IPS-NIHi7 (cell line): ENCODE measurements around the gene BICD2.

ENCODE experiments used
- DNase-seq: peaks from one replicate; pipeline ENCODE4 v3.0.0; 2012; ENCODE audit warnings: mixed read lengths; ENCODE audit errors: extremely low spot score

Gene BICD2

GRCh38 chr9:92714787-92715487, 49.7 kb downstream of the BICD2 start:
- no peak for DNase-seq

GRCh38 chr9:92714016-92714415, 50.6 kb downstream of the BICD2 start:
- no peak for DNase-seq

GRCh38 chr9:92713528-92713927, 51.1 kb downstream of the BICD2 start:
- no peak for DNase-seq

- DNase-seq: no peak
These were observed 51.9 kb downstream of the BICD2 start for GRCh38 chr9:92712767-92713166.

- no peak for DNase-seq
These were observed 52.8 kb downstream of the BICD2 start for GRCh38 chr9:92711844-92712243.

- no peak for DNase-seq
These were observed 53.5 kb downstream of the BICD2 start for GRCh38 chr9:92711146-92711545.

GRCh38 chr9:92710368-92710767, 54.3 kb downstream of the BICD2 start:
- DNase-seq: no peak

- no peak for DNase-seq
These were observed 54.7 kb downstream of the BICD2 start for GRCh38 chr9:92709954-92710353.

- DNase-seq: no peak
These were observed 55.4 kb downstream of the BICD2 start for GRCh38 chr9:92709240-92709639.

GRCh38 chr9:92707530-92707929, 57.1 kb downstream of the BICD2 start:
- DNase-seq: no peak

- peak; percentile 74 for DNase-seq
These were observed 58.3 kb downstream of the BICD2 start for GRCh38 chr9:92706218-92706940.

- no peak for DNase-seq
These were observed 60.1 kb downstream of the BICD2 start for GRCh38 chr9:92704528-92704927.

GRCh38 chr9:92696619-92697018, 68.0 kb downstream of the BICD2 start:
- DNase-seq: no peak

GRCh38 chr9:92686954-92687353, 77.7 kb downstream of the BICD2 start:
- peak; percentile 41 for DNase-seq

- DNase-seq: no peak
These were observed 79.6 kb downstream of the BICD2 start for GRCh38 chr9:92685022-92685421.

GRCh38 chr9:92682269-92682668, 82.4 kb downstream of the BICD2 start:
- DNase-seq: no peak

- DNase-seq: no peak
These were observed 84.2 kb downstream of the BICD2 start for GRCh38 chr9:92680166-92681119.

- DNase-seq: no peak
These were observed 85.0 kb downstream of the BICD2 start for GRCh38 chr9:92679413-92680165.

- DNase-seq: no peak
These were observed 93.3 kb downstream of the BICD2 start for GRCh38 chr9:92671323-92671722.

GRCh38 chr9:92669890-92670708, 94.5 kb downstream of the BICD2 start, which contains the start of gene IPPK:
IPPK (minus strand) TSS chr9:92670131; CDS start chr9:92669988, 143 bp downstream.
- peak; percentile 100 for DNase-seq

GRCh38 chr9:92669527-92669889, 95.1 kb downstream of the BICD2 start:
- peak; percentile 40 for DNase-seq
